RPMI8226 (cell line): Measurements from ENCODE around the gene PAX2.
"Not testable (repeated sequence)": the region's sequence is repeated elsewhere in the genome, so short reads cannot be mapped to it uniquely, and the experiment has no call there.

Experiments used
- DNase-seq: peaks from one replicate; pipeline ENCODE4 v3.0.0-alpha.2; 2015

PAX2 gene

GRCh38 chr10:100744987-100745881 lies at the start of gene PAX2:
TSS of gene PAX2 (plus strand) at chr10:100745582. CDS start at chr10:100746261, 679 bp downstream.
- DNase-seq, result no peak

GRCh38 chr10:100696477-100696901 lies 48.9 kb upstream of the PAX2 start:
- no peak for DNase-seq

- no peak for DNase-seq
Observed at GRCh38 chr10:100697070-100697469, 48.3 kb upstream of the PAX2 start.

DNA sequence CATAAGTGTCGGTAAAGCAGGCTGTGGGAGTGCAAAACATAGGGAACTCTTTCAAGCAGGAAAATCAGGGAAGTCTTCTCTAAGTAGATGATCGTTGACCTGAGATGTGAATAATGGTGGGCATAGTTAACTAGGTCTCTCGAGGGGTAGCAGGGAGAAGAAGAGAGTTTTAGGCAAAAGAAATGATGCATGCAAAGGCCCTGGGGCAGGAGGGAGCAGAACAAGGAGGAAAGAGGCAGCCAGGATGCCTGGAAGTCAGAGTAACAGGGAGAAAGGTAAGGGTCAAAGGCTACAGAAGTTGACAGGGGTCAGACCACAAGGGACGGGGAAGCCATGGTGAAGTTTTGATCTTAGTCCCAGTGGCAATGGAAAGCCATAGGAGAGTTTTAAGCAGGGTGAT lies 47.8 kb upstream of the PAX2 start:
- no peak for DNase-seq

GRCh38 chr10:100701704-100702103 lies 43.7 kb upstream of the PAX2 start:
- not testable (repeated sequence) for DNase-seq

- no peak for DNase-seq
Observed at GRCh38 chr10:100705139-100705538, 40.2 kb upstream of the PAX2 start.

- no peak for DNase-seq
Observed at GRCh38 chr10:100707261-100707848, 38.0 kb upstream of the PAX2 start.

GRCh38 chr10:100709146-100710082 lies 36.0 kb upstream of the PAX2 start:
- no peak for DNase-seq

DNA sequence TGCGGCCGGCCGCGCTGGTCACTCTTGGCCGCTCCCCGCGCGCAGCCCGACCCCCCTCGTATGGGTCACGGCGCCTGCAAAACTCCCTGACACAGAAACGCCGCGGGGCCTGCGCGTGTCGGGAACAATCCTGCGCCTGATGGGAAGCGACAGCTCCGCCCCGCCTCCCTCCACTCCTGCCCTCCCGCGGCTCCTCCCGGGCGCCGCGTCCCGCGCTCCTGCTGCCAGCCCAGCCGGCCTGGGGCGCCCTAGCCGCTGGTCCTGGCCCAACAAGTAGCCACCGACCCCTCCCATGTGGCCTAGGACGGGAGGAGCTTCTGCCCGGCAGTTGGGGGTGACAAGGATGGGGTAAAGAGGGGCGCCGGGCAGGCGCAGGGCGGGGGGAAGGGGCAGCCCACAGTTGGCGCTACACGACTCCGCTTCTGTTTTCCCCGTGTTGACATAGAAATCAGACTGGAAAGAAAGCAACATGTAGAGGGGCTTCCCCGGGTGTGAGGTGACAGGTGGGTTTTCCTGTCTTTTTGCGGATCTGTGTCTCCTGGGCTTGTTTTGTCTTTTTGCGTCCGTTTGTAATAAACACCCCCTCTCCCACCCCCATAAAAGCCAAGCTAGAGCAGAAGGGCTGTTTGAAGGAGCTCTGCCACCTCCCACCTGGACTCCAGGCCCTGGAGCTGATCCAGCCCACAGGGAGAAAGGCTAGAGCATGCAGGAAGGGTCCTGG lies 35.1 kb upstream of the PAX2 start:
- no peak for DNase-seq

DNA sequence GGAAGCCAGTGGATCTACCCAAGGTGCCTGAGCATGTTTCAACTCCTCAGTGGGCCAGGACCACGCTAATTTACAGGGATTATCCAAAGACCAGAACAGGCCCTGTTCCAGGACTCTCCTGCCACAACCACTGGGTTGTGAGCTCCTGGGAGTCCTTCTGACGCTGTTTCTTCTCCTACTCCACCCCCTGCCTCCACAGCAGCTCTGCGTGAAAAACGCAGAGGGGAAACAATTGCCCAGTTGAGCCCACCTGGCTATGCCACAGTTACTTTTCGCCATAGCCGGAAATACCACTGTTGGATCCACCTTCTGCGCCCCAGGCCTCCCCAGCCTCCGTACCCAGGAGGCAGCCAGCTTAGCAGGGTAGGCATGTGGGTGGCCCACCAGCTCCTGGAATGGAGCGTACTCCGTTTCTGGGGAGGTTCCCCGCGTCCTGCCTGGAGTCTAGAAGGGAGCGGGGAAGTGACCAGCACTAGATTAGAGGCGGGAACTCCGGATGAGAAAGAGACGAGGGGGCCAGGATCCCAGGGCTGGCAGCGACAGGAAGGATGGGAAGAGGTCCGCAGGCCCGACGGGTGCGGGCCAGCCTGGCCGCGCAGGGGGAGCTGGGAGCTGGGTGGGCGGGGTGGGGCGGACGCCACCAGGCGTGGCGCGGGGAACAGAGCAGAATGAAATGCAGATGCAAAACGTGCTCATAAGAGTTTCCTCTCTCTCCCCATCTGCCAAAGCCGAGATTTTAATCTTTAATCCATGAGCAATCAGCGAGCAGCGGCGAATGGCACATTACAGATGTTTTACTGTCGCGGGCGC lies 32.1 kb upstream of the PAX2 start:
- DNase-seq, result no peak

GRCh38 chr10:100713859-100714565 lies 31.4 kb upstream of the PAX2 start:
- no peak for DNase-seq

DNA sequence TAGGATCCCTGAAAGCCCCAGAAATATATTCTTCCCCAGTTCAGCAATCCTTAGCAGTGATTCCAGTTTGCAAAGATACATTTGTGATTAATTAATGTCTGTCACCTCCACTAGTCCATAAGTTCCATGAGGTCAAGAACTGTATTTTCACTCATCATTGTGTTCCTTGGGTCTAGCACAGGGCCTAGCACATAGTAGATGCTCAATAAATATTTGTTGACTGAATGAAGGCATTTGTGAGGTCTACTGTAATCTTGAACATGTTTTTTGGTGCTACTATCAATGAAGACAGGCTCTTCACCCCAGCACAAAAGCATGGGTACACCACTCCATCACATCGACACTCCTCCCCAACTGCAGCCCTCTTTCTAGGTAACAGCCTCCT lies 30.8 kb upstream of the PAX2 start:
- no peak for DNase-seq

- DNase-seq, result no peak
Observed at GRCh38 chr10:100715101-100715444, 30.3 kb upstream of the PAX2 start.

- no peak for DNase-seq
Observed at GRCh38 chr10:100715445-100716385, 29.7 kb upstream of the PAX2 start.

- no peak for DNase-seq
Observed at GRCh38 chr10:100717166-100717565, 28.2 kb upstream of the PAX2 start.

- DNase-seq, result no peak
Observed at GRCh38 chr10:100718197-100718742, 27.1 kb upstream of the PAX2 start.

DNA sequence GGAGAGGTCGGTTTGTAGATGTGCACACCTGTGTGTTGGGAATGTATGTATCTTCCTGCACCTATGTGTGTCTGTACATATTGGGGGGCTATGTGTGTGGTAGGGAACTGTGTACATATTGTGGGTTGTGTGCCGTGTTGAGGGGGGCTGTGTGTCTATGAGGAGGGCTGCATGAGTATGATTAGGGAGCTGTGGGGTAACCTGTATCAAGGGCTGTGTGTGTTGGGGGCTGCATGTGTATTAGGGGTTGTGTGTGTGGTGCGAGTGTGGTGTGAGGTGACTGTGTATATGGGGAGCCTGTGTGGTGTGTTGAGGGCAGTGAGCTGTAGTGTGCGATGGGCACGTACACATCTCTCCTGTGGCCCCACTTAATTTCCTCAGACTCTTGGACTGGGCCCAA lies 22.2 kb upstream of the PAX2 start:
- DNase-seq, result no peak

- no peak for DNase-seq
Observed at GRCh38 chr10:100723770-100724530, 21.4 kb upstream of the PAX2 start.

DNA sequence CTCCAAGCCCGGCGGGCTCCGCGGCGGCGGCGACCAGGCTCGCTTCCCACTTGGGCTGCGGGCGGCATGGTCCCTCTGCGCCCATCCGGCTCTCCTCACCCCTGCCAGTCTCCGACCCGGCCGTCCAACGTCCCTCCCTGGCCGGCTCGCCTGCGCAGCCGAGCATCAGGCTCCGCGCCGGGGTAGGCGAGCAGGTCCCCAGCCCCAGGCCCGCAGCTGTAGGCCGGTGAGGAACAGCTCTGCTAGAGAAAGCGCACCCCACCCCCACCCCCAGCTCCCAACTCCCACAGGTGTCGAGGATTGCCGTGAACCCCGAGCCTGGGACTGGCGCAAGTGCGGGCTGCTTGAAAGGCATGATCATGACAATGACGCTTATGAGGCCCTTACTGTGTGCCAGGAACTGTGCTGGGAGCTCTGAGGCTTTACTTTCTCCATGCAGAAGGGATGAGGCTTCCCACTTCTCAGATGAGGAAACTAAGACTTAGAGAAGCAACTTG lies 20.8 kb upstream of the PAX2 start:
- DNase-seq, result no peak
